ENCODE measurements around the gene MPV17. TPM values are rescaled to one million over a fixed set of nuclear protein-coding genes. Genes with fewer than 3 reads are reported as not detected.

The MPV17 gene
- total and polyA plus RNA-seq, 5 donors from 2014 or later = 56.7 to 166 (median 128) TPM

DNA sequence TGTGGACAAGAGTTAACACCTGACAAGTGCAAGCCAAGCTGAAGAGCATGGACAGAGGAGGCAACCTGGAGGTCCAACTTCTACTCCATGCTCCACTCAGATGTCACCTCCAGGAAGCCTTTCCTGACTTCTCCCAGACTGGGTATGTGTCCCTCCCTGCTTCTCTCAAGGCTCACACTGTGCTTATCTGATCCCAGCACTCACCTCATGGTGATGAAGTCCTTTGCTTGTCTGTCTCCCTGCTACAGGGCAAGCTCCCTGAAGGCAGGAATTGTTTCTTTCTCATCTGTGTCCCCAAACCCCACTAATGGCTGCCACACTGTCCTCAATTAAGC, 57.4 kb downstream of the MPV17 start:
- H3K9me3 Mint-ChIP-seq = peaks cover 0 to 2% (median 0%) of the 10 kb centered on the region in 7 donors
- H3K4me1 ChIP-seq (ENCODE audit: control insufficient read depth, insufficient read depth, low read length, poor library complexity, severe bottlenecking) = peaks cover 37% of the 10 kb centered on the region
- H3K27ac ChIP-seq (ENCODE audit: insufficient read depth, low read length, poor library complexity, severe bottlenecking) = no peak overlapping the region
- H3K4me3 Mint-ChIP-seq = peak overlapping the region; percentile 59 to 81 (median 72)
- no peak for DNase-seq
- ATAC-seq (ENCODE audit: low read depth in 2 of 2) = no peak
- H3K4me1 Mint-ChIP-seq = peaks cover 0 to 30% (median 13%) of the 10 kb centered on the region in 4 donors
- H3K27me3 Mint-ChIP-seq = peaks cover 46% of the 10 kb centered on the region
- H3K36me3 ChIP-seq (ENCODE audit: control insufficient read depth, insufficient read depth, low read length) = no peaks in the 10 kb centered on the region
- H3K27ac Mint-ChIP-seq = no peak overlapping the region
- H3K36me3 Mint-ChIP-seq = peaks cover 3% of the 10 kb centered on the region
- no peaks in the 10 kb centered on the region for H3K9me3 ChIP-seq (ENCODE audit: control insufficient read depth in 2 of 2, low read length in 2 of 2)
- peaks cover 37% of the 10 kb centered on the region for H3K27me3 ChIP-seq (ENCODE audit: control insufficient read depth, insufficient read depth, low read length)
- no peak overlapping the region for H3K4me3 ChIP-seq (ENCODE audit: low read depth, low read length)

DNA sequence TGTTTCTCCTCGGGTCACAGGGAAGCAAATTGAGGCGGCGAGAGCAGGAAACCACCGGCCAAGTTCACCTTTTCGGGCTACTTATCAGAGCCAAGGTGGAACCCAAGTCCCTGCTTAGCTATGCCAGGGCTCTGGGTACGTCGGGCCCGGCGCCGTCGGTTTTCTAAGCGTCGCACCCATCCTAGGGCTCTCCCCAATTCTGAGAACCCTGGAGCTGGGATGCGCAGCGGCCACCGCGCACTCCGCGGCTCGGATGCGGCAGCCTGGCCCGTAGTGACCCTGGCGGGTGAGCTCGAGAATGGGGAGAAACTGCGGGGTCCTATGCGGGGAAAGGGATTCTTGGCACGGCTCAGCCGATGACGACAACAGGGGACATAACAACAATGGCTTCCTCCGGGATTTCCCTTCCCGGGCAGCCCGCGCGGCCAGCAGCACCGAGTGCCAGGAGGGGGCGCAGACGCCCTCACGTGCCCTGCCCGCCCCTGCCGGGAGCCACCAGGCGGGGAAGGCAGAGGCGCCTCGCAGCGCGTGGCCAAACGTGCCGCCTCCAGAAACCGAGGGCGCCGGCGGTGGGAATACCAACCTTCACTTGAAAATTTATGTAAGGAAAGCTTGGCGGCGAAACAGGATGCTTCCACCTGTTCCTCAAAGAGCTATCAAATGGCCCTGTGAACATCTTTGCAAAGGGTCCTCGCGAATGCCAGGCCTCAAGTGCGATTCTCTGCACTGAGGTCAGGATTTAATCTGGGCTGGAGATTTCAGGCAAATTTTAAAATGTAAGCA, 58.0 kb downstream of the MPV17 start:
- H3K4me3 ChIP-seq (ENCODE audit: low read depth, low read length) = no peak overlapping the region
- peak in 1 of 2 donors; percentile 52 for ATAC-seq (ENCODE audit: low read depth in 2 of 2)
- H3K27ac Mint-ChIP-seq = no peak overlapping the region

DNA sequence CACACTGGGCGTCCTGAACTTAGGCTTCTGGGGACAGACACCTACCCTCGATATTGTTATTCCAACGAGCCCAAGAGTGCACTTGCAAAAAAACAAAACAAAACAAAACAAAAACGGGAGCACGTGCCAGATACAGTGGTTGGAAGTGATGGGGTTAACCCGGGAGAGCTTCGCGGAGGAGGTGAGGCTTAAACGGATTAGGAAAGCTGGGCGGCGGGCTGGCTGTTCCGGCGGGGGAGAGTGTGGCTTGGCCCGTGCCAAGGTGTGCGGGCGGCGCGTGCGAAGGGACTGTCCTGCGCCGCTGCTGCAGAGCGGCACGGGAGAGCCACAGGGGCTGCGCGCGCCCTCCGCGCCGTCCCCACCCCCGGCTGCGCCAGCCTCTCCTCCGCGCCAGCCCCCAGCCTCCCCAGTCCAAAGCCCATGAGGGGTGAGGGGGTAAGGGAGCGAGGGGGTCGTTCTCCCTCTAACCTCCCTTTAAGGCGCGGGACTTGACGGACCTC, 58.6 kb downstream of the MPV17 start:
- peaks cover 46% of the 10 kb centered on the region for H3K27me3 Mint-ChIP-seq
- H3K27ac Mint-ChIP-seq = no peak overlapping the region
- peaks cover 3% of the 10 kb centered on the region for H3K36me3 Mint-ChIP-seq
- peaks cover 37% of the 10 kb centered on the region for H3K4me1 ChIP-seq (ENCODE audit: control insufficient read depth, insufficient read depth, low read length, poor library complexity, severe bottlenecking)
- H3K27me3 ChIP-seq (ENCODE audit: control insufficient read depth, insufficient read depth, low read length) = peaks cover 38% of the 10 kb centered on the region
- peaks cover 0 to 30% (median 13%) of the 10 kb centered on the region in 4 donors for H3K4me1 Mint-ChIP-seq
- H3K36me3 ChIP-seq (ENCODE audit: control insufficient read depth, insufficient read depth, low read length) = no peaks in the 10 kb centered on the region
- ATAC-seq (ENCODE audit: low read depth in 2 of 2) (peak; percentile 30 to 48), DNase-seq (peak in 1 of 3 donors; percentile 19)
- no peak overlapping the region for H3K27ac ChIP-seq (ENCODE audit: insufficient read depth, low read length, poor library complexity, severe bottlenecking)
- H3K4me3 Mint-ChIP-seq = peak overlapping the region; percentile 43 to 95 (median 86)
- peaks cover 0 to 3% (median 0%) of the 10 kb centered on the region in 7 donors for H3K9me3 Mint-ChIP-seq
- no peaks in the 10 kb centered on the region for H3K9me3 ChIP-seq (ENCODE audit: control insufficient read depth in 2 of 2, low read length in 2 of 2)
- H3K4me3 ChIP-seq (ENCODE audit: low read depth, low read length) = no peak overlapping the region

More for the DNA sequence above, 58.0 kb downstream of the MPV17 start:
- Mint-ChIP-seq H3K4me1 (peaks cover 0 to 30% (median 13%) of the 10 kb centered on the region in 4 donors), H3K4me3 (peak overlapping the region; percentile 43 to 81 (median 76)), H3K36me3 (peaks cover 3% of the 10 kb centered on the region), H3K9me3 (peaks cover 0 to 3% (median 0%) of the 10 kb centered on the region in 7 donors), H3K27me3 (peaks cover 46% of the 10 kb centered on the region)
- peaks cover 37% of the 10 kb centered on the region for H3K27me3 ChIP-seq (ENCODE audit: control insufficient read depth, insufficient read depth, low read length)
- peak; percentile 29 to 49 (median 42) for DNase-seq
- no peaks in the 10 kb centered on the region for H3K36me3 ChIP-seq (ENCODE audit: control insufficient read depth, insufficient read depth, low read length)
- no peaks in the 10 kb centered on the region for H3K9me3 ChIP-seq (ENCODE audit: control insufficient read depth in 2 of 2, low read length in 2 of 2)
- no peak overlapping the region for H3K27ac ChIP-seq (ENCODE audit: insufficient read depth, low read length, poor library complexity, severe bottlenecking)
- peaks cover 37% of the 10 kb centered on the region for H3K4me1 ChIP-seq (ENCODE audit: control insufficient read depth, insufficient read depth, low read length, poor library complexity, severe bottlenecking)

DNA sequence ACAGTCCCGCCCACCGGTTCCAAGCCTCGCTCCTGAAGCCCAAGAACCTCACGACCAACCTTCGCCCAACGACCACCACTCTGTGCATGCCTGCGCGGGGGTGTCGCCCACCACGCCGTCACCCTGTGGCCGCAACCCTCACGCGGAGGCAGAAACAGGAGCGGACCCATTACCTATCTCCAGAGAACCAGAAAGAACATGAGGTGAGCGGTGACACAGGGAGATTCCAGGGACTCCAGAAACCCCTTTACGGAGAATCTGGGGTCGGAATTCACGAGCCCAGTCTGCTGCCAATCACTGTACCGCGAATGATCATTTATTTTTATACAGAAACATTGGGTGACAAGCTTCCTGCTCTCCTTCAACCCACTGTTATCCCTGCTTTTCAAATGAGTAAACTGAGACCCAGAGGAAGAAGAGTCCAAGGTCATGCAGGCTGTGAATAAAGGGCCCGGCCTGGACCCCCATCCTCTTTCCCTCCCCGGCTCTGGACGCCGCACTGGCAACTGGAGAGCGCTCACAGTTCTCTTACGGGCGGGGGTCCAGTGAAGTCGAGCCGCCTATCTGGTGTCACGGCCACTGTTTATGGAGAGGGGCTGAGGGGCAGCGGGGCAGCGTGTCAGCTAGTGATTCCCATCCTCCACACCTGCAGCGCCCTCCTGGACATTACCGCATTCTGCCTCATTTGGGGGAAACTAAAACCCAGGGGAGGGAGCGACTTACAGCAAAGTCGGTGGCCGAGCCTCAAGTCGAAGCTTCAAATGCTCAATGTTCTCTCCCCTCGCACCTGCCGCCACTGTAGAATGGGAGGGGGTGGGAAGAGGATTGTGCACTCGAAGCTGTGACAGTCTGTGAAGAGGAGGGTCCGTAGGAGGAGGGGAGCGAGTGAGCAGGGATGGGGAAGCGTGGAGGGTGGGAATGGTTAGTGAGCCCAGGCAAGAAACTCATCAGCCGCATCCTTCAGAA, 59.3 kb downstream of the MPV17 start:
- H3K27me3 ChIP-seq (ENCODE audit: control insufficient read depth, insufficient read depth, low read length) = peaks cover 36% of the 10 kb centered on the region
- peaks cover 37% of the 10 kb centered on the region for H3K4me1 ChIP-seq (ENCODE audit: control insufficient read depth, insufficient read depth, low read length, poor library complexity, severe bottlenecking)
- no peak overlapping the region for H3K4me3 ChIP-seq (ENCODE audit: low read depth, low read length)
- Mint-ChIP-seq H3K9me3 (peaks cover 0 to 3% (median 0%) of the 10 kb centered on the region in 7 donors), H3K27me3 (peaks cover 52% of the 10 kb centered on the region), H3K4me1 (peaks cover 0 to 30% (median 13%) of the 10 kb centered on the region in 4 donors), H3K4me3 (peak overlapping the region; percentile 85 to 96 (median 91)), H3K36me3 (peaks cover 3% of the 10 kb centered on the region), H3K27ac (peak overlapping the region in 1 of 3 donors; percentile 85)
- ATAC-seq (ENCODE audit: low read depth in 2 of 2) (no peak), DNase-seq (peak in 1 of 3 donors; percentile 33)
- no peaks in the 10 kb centered on the region for H3K36me3 ChIP-seq (ENCODE audit: control insufficient read depth, insufficient read depth, low read length)
- no peak overlapping the region for H3K27ac ChIP-seq (ENCODE audit: insufficient read depth, low read length, poor library complexity, severe bottlenecking)
- no peaks in the 10 kb centered on the region for H3K9me3 ChIP-seq (ENCODE audit: control insufficient read depth in 2 of 2, low read length in 2 of 2)

DNA sequence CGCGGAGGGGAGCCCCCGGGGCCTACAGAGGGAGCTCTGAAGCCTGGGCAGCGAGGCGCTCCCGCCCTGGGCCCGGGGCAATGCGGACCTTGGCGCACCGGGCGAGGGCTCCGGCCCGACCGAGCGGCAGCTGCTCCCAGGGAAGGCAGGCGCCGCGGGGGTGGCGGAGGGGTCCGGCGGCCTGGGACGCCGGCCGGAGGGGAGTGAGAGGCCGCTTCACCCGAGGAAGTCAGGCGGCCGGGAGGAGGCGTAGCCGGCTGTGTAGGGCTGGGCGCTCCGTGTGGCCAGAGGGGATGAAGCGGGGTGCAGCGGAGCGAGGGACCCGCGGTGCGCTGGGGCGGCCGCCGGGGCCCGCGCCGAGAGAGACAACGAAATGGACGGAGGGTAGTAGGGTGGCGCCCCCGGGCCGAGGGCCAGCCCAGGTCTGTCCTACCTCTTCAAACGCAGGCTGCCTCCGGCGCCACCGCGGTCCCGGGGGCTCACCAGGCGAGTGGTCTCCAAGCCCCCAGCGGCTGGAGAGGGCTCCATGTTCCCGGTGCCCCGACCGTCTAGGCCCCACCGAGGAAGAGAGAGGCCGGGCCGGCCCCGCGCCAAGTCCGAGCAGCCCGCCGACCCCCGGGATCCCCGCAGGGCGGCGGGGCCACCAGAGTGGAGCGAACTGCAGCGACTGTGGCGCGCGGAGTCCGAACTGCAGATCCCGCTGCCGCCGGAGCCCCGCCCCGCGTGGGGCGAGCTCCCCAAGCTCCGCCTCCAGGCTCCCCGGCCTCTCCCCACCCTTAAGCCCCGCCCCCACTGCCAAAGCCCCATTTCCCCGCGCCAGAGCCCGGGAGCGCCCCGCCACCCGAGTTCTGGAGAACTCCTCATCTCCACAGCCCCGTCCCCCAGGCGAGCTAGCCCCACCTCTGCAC, 60.3 kb downstream of the MPV17 start, which contains the start of gene SLC30A3:
Gene SLC30A3, minus strand, starts transcription at position 669 of the 908 bp plus-strand sequence. Its CDS starts 141 bp downstream, at position 528.
- peak; percentile 25 to 76 (median 59) for DNase-seq
- H3K36me3 ChIP-seq (ENCODE audit: control insufficient read depth, insufficient read depth, low read length) = no peaks in the 10 kb centered on the region
- Mint-ChIP-seq H3K4me1 (peaks cover 0 to 30% (median 13%) of the 10 kb centered on the region in 4 donors), H3K36me3 (peaks cover 3% of the 10 kb centered on the region), H3K9me3 (peaks cover 0 to 3% (median 0%) of the 10 kb centered on the region in 7 donors), H3K27me3 (peaks cover 56% of the 10 kb centered on the region), H3K27ac (peak within 1 kb of the TSS in 1 of 3 donors; percentile 85), H3K4me3 (peak within 1 kb of the TSS; percentile 85 to 96 (median 91))
- no peaks in the 10 kb centered on the region for H3K9me3 ChIP-seq (ENCODE audit: control insufficient read depth in 2 of 2, low read length in 2 of 2)
- no peak within 1 kb of the TSS for H3K4me3 ChIP-seq (ENCODE audit: low read depth, low read length)
- H3K27me3 ChIP-seq (ENCODE audit: control insufficient read depth, insufficient read depth, low read length) = peaks cover 33% of the 10 kb centered on the region
- H3K4me1 ChIP-seq (ENCODE audit: control insufficient read depth, insufficient read depth, low read length, poor library complexity, severe bottlenecking) = peaks cover 37% of the 10 kb centered on the region
- ATAC-seq (ENCODE audit: low read depth in 2 of 2) = peak; percentile 44 to 50
- H3K27ac ChIP-seq (ENCODE audit: insufficient read depth, low read length, poor library complexity, severe bottlenecking) = no peak within 1 kb of the TSS

DNA sequence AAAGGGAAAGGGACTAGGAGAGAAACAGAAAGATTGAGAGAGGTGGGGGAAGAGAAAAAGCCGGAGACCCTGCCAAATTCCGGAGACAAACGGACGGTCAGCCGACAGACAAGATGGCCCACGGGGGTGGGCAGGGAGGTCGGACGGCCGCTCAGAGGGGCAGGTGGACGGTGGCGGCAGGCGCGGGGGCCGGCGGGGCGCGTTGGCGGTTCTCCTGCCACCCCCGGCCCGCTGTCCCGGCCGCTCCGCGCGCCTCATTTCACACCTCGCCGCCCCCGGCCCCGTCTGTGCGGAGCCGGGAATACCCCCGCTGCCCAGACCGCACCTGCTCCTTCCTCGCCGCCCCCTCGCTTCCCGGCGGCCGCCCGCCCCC, 61.0 kb downstream of the MPV17 start:
- ATAC-seq (ENCODE audit: low read depth in 2 of 2) = no peak
- H3K4me3 Mint-ChIP-seq = peak overlapping the region; percentile 36 to 65 (median 57)
- no peak for DNase-seq
- Histone ChIP-seq H3K4me3 (ENCODE audit: low read depth, low read length) (no peak overlapping the region), H3K36me3 (ENCODE audit: control insufficient read depth, insufficient read depth, low read length) (no peaks in the 10 kb centered on the region), H3K27ac (ENCODE audit: insufficient read depth, low read length, poor library complexity, severe bottlenecking) (no peak overlapping the region), H3K27me3 (ENCODE audit: control insufficient read depth, insufficient read depth, low read length) (peaks cover 28% of the 10 kb centered on the region), H3K4me1 (ENCODE audit: control insufficient read depth, insufficient read depth, low read length, poor library complexity, severe bottlenecking) (peaks cover 37% of the 10 kb centered on the region), H3K9me3 (ENCODE audit: control insufficient read depth in 2 of 2, low read length in 2 of 2) (no peaks in the 10 kb centered on the region)
- H3K36me3 Mint-ChIP-seq = peaks cover 3% of the 10 kb centered on the region
- peaks cover 0 to 30% (median 13%) of the 10 kb centered on the region in 4 donors for H3K4me1 Mint-ChIP-seq
- H3K27ac Mint-ChIP-seq = no peak overlapping the region
- H3K27me3 Mint-ChIP-seq = peaks cover 58% of the 10 kb centered on the region
- peaks cover 0 to 3% (median 0%) of the 10 kb centered on the region in 7 donors for H3K9me3 Mint-ChIP-seq

All from CD4-positive, CD25-positive, alpha-beta regulatory T cell (primary cell).